ENCODE measurements around the gene IDH3A.

GRCh38 chr15:78164010-78164409, 14.8 kb downstream of the IDH3A start:
- TF ChIP-seq CTCF (IDR thresholded peaks at IDR 0.05; ENCODE audit: low read depth, low read length, poor library complexity, severe bottlenecking) (no peak), EZH2phosphoT487 (IDR thresholded peaks at IDR 0.05; ENCODE audit: borderline replicate concordance, low read length) (no peak)
